SK-N-SH (cell line): ENCODE results near the gene WDR64. TPM values are rescaled to one million over a fixed set of nuclear protein-coding genes. Genes with fewer than 3 reads are reported as not detected.

Source experiments
- CTCF ChIA-PET: fragments of 300-600, 350-600 bp; formaldehyde crosslinking; extraction: SDS; loops from one replicate; lab custom pipeline; 2021; lab: Yijun Ruan, JAX
- POLR2A ChIA-PET: fragments of 350-600 bp; sonication (Branson Sonifier 250); formaldehyde crosslinking; extraction: SDS; loops from one replicate; lab custom pipeline; 2020; ENCODE audit warnings: antibody characterized with exemption, inconsistent platforms; lab: Yijun Ruan, JAX
- DNase-seq: peaks from one replicate; pipeline ENCODE4 v3.0.0; 2012
- H2AFZ ChIP-seq: fragments of 200-600 bp; sonication (generic); 2 replicates; pipeline ENCODE4 v1.8.1; 2016; ENCODE audit warnings: antibody characterized with exemption, mild to moderate bottlenecking, low read depth
- H3F3A ChIP-seq: fragments of 200-600 bp; sonication (generic); replicated peaks from 2 replicates; pipeline ENCODE3; 2016; ENCODE audit warnings: antibody characterized with exemption, mild to moderate bottlenecking; ENCODE audit not compliant: insufficient read depth
- H3K27ac ChIP-seq, 2 experiments: fragments of 200-500 bp in 1 of 2; fragments of 200-600 bp in 1 of 2; sonication (Bioruptor generic) in 1 of 2; sonication (generic), shearing (Covaris generic) in 1 of 2; 2 replicates each; pipeline versions ENCODE4 v1.5.1 to v1.6.1; 2014 to 2016; ENCODE audit warnings: low read depth in 2 of 2, inconsistent platforms in 1 of 2, low read length in 1 of 2, mild to moderate bottlenecking in 1 of 2, mixed read lengths in 1 of 2
- H3K27me3 ChIP-seq: fragments of 200-600 bp; sonication (generic), shearing (Covaris generic); 2 replicates; pipeline ENCODE4 v1.6.1; 2016; ENCODE audit warnings: mixed run types; ENCODE audit not compliant: insufficient read depth
- H3K36me3 ChIP-seq, 2 experiments: fragments of 200-500 bp in 1 of 2; fragments of 200-600 bp in 1 of 2; sonication (Bioruptor generic) in 1 of 2; sonication (generic) in 1 of 2; replicated peaks in 1 of 2; 2 replicates each; pipeline versions ENCODE3 to v1.5.1; 2014 to 2016; ENCODE audit warnings: low read length in 1 of 2, mild to moderate bottlenecking in 1 of 2; ENCODE audit not compliant: insufficient read depth in 2 of 2, control insufficient read depth in 1 of 2
- H3K4me1 ChIP-seq, 2 experiments: fragments of 200-500 bp in 1 of 2; fragments of 200-600 bp in 1 of 2; sonication (Bioruptor generic) in 1 of 2; sonication (generic), shearing (Covaris generic) in 1 of 2; 2 replicates each; pipeline versions ENCODE4 v1.5.1 to v1.6.1; 2014 to 2016; ENCODE audit warnings: low read depth in 1 of 2, low read length in 1 of 2, mixed run types in 1 of 2; ENCODE audit not compliant: insufficient read depth in 2 of 2, control insufficient read depth in 1 of 2
- H3K4me2 ChIP-seq: fragments of 200-600 bp; sonication (generic), shearing (Covaris generic); 2 replicates; pipeline ENCODE4 v1.6.1; 2017; ENCODE audit warnings: mixed run types
- H3K4me3 ChIP-seq, 2 experiments: fragments of 200-500 bp in 1 of 2; fragments of 200-600 bp in 1 of 2; sonication (Bioruptor generic) in 1 of 2; sonication (generic), shearing (Covaris generic) in 1 of 2; 2 replicates each; pipeline versions ENCODE4 v1.5.1 to v1.8.1; 2014 to 2016; ENCODE audit warnings: low read depth in 2 of 2, inconsistent platforms in 1 of 2, low read length in 1 of 2, mild to moderate bottlenecking in 1 of 2, mixed read lengths in 1 of 2, moderate library complexity in 1 of 2
- H3K79me2 ChIP-seq: fragments of 200-600 bp; sonication (generic); 2 replicates; pipeline ENCODE4 v1.8.1; 2017; ENCODE audit warnings: mild to moderate bottlenecking; ENCODE audit not compliant: insufficient read depth
- H3K9ac ChIP-seq: fragments of 200-600 bp; sonication (generic); 2 replicates; pipeline ENCODE4 v1.6.1; 2017; ENCODE audit warnings: mixed run types
- H3K9me2 ChIP-seq: fragments of 200-600 bp; sonication (generic); 2 replicates; pipeline ENCODE4 v1.6.1; 2017; ENCODE audit warnings: mixed run types
- H3K9me3 ChIP-seq: fragments of 200-600 bp; sonication (generic); 2 replicates; pipeline ENCODE4 v1.6.1; 2017; ENCODE audit warnings: mixed run types, mild to moderate bottlenecking, moderate library complexity
- H4K20me1 ChIP-seq: fragments of 200-600 bp; sonication (generic); 2 replicates; pipeline ENCODE4 v1.6.1; 2017; ENCODE audit warnings: mild to moderate bottlenecking, mixed run types; ENCODE audit not compliant: insufficient read depth
- CHD2 ChIP-seq: fragments of 150-350 bp; IDR thresholded peaks from 2 replicates; pipeline ENCODE4 v1.6.1; 2018; ENCODE audit warnings: low read length; ENCODE audit not compliant: partially characterized antibody
- EP300 ChIP-seq, 2 experiments: IDR thresholded peaks; 2 replicates each; pipeline versions ENCODE4 v1.4.0 to v1.6.1; 2012; ENCODE audit warnings: borderline replicate concordance in 1 of 2, low read depth in 1 of 2, low read length in 1 of 2
- EZH2phosphoT487 ChIP-seq: fragments of 200-600 bp; sonication (generic); IDR thresholded peaks from 2 replicates; pipeline ENCODE4 v1.6.1; 2017; ENCODE audit warnings: low read depth, mixed run types, mild to moderate bottlenecking, antibody characterized with exemption, moderate library complexity, borderline replicate concordance
- FOSL2 ChIP-seq: IDR thresholded peaks from 2 replicates; pipeline ENCODE4 v1.4.0; 2012; ENCODE audit warnings: low read depth, mild to moderate bottlenecking, moderate library complexity, borderline replicate concordance
- MEF2A ChIP-seq: IDR thresholded peaks from 2 replicates; pipeline ENCODE4 v1.4.0; 2012; ENCODE audit warnings: low read depth, borderline replicate concordance
- NFIC ChIP-seq: IDR thresholded peaks from 2 replicates; pipeline ENCODE4 v1.4.0; 2012; ENCODE audit warnings: borderline replicate concordance
- NRF1 ChIP-seq: IDR thresholded peaks from 2 replicates; pipeline ENCODE4 v1.6.1; 2012; ENCODE audit warnings: low read depth, mild to moderate bottlenecking, low read length
- POLR2AphosphoS5 ChIP-seq: IDR thresholded peaks from 2 replicates; pipeline ENCODE4 v1.6.1; 2012; ENCODE audit warnings: low read depth, low read length
- RCOR1 ChIP-seq: fragments of 150-350 bp; IDR thresholded peaks from 2 replicates; pipeline ENCODE4 v1.6.1; 2017; ENCODE audit warnings: antibody characterized with exemption, low read length
- RXRA ChIP-seq: IDR thresholded peaks from 2 replicates; pipeline ENCODE4 v1.4.0; 2012; ENCODE audit warnings: low read depth, mild to moderate bottlenecking, borderline replicate concordance
- SIN3A ChIP-seq: IDR thresholded peaks from 2 replicates; pipeline ENCODE4 v1.6.1; 2012; ENCODE audit warnings: low read depth, mild to moderate bottlenecking, low read length, moderate library complexity, borderline replicate concordance
- SMC3 ChIP-seq: IDR thresholded peaks from 2 replicates; pipeline ENCODE4 v1.6.1; 2012; ENCODE audit warnings: low read depth, low read length, improper control_type of control experiment
- TAF1 ChIP-seq: IDR thresholded peaks from 2 replicates; pipeline ENCODE4 v1.6.1; 2012; ENCODE audit warnings: low read depth, mild to moderate bottlenecking, low read length, moderate library complexity, borderline replicate concordance
- TEAD4 ChIP-seq: IDR thresholded peaks from 2 replicates; pipeline ENCODE4 v1.4.0; 2012; ENCODE audit warnings: mild to moderate bottlenecking, borderline replicate concordance; ENCODE audit not compliant: insufficient read depth
- YY1 ChIP-seq: IDR thresholded peaks from 2 replicates; pipeline ENCODE4 v1.4.0; 2012; ENCODE audit warnings: low read depth, mild to moderate bottlenecking
- polyA plus RNA-seq, 3 experiments: library from polyadenylated mRNA; depleted of rRNA; stranded (reverse); fragments of >200 nt; gene quantifications; 2 replicates each; pipeline ENCODE4 v1.2.3, GENCODE V29; 2012
- TF ChIP-seq, protein P1 (sequence below): IDR thresholded peaks from 2 replicates; pipeline ENCODE4 v1.4.0; 2012; ENCODE audit warnings: low read depth, borderline replicate concordance
- TF ChIP-seq, protein P2 (sequence below): IDR thresholded peaks from 2 replicates; pipeline ENCODE4 v1.6.1; 2012; ENCODE audit warnings: mild to moderate bottlenecking, low read depth, low read length, moderate library complexity
- TF ChIP-seq, protein P3 (sequence below): IDR thresholded peaks from 2 replicates; pipeline ENCODE4 v1.4.0; 2012; ENCODE audit warnings: low read depth
- TF ChIP-seq, protein P4 (sequence below): IDR thresholded peaks from 2 replicates; pipeline ENCODE4; 2012
- TF ChIP-seq, protein P5 (sequence below): fragments of 150-350 bp; IDR thresholded peaks from 2 replicates; pipeline ENCODE4 v1.6.1; 2016; ENCODE audit warnings: mild to moderate bottlenecking, low read depth, low read length

WDR64 gene
- polyA plus RNA-seq, 1 of the 3 experiments (the other 2 are of a cell fraction): not detected

DNA sequence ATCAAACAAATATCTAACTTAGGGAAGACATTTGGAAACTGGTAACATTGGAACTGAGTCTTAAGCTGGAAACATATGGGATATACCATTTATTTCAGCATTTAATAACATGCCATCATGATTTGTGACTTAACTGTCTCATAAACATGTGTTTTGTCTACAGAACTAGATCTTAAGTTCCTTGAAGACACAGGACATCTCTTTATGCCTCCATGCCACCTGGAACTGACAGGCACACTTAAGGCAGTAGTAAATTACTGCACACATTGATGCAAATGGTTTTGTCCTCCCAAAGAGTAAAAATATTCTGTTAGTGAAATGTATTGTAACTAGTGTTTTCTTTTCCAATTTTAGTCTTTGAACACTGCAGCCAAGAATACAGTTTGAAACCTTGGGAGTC is 194.3 kb downstream of the WDR64 start:
- H3K4me3 ChIP-seq: no peak overlapping the region
- H3K27ac ChIP-seq: no peak overlapping the region
- no peaks in the 10 kb centered on the region for H3K9me2 ChIP-seq
- POLR2A ChIA-PET: no interaction called here
- no peaks in the 10 kb centered on the region for H3F3A ChIP-seq
- H3K36me3 ChIP-seq: peaks cover 2 to 3% of the 10 kb centered on the region in 2 experiments
- no peaks in the 10 kb centered on the region for H3K27me3 ChIP-seq
- peaks cover 12% of the 10 kb centered on the region for H3K79me2 ChIP-seq
- H3K4me1 ChIP-seq: peaks cover 0 to 17% of the 10 kb centered on the region in 2 experiments; a peak in 2 of 4 replicates
- no peaks in the 10 kb centered on the region for H4K20me1 ChIP-seq
- CTCF ChIA-PET: interaction anchor here (2.1 to 5.6 kb wide), 2 partner anchors 12 to 236 kb away, joined by 10 to 36 read pairs; no protein-coding TSS in a partner anchor
- H2AFZ ChIP-seq: no peak overlapping the region
- H3K9me3 ChIP-seq: no peaks in the 10 kb centered on the region
- H3K9ac ChIP-seq: no peak overlapping the region
- no peak overlapping the region for H3K4me2 ChIP-seq
- no peak for DNase-seq
- TF ChIP-seq, protein P1, sequence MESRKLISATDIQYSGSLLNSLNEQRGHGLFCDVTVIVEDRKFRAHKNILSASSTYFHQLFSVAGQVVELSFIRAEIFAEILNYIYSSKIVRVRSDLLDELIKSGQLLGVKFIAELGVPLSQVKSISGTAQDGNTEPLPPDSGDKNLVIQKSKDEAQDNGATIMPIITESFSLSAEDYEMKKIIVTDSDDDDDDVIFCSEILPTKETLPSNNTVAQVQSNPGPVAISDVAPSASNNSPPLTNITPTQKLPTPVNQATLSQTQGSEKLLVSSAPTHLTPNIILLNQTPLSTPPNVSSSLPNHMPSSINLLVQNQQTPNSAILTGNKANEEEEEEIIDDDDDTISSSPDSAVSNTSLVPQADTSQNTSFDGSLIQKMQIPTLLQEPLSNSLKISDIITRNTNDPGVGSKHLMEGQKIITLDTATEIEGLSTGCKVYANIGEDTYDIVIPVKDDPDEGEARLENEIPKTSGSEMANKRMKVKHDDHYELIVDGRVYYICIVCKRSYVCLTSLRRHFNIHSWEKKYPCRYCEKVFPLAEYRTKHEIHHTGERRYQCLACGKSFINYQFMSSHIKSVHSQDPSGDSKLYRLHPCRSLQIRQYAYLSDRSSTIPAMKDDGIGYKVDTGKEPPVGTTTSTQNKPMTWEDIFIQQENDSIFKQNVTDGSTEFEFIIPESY: no peak
- no peak for TF ChIP-seq EP300 (IDR thresholded peaks at IDR 0.05; ENCODE audit: borderline replicate concordance in 1 of 2, low read depth in 1 of 2, low read length in 1 of 2)
- TF ChIP-seq FOSL2: no peak
- TF ChIP-seq EZH2phosphoT487: no peak
- no peak for TF ChIP-seq NFIC
- no peak for TF ChIP-seq YY1
- TF ChIP-seq, protein P2, sequence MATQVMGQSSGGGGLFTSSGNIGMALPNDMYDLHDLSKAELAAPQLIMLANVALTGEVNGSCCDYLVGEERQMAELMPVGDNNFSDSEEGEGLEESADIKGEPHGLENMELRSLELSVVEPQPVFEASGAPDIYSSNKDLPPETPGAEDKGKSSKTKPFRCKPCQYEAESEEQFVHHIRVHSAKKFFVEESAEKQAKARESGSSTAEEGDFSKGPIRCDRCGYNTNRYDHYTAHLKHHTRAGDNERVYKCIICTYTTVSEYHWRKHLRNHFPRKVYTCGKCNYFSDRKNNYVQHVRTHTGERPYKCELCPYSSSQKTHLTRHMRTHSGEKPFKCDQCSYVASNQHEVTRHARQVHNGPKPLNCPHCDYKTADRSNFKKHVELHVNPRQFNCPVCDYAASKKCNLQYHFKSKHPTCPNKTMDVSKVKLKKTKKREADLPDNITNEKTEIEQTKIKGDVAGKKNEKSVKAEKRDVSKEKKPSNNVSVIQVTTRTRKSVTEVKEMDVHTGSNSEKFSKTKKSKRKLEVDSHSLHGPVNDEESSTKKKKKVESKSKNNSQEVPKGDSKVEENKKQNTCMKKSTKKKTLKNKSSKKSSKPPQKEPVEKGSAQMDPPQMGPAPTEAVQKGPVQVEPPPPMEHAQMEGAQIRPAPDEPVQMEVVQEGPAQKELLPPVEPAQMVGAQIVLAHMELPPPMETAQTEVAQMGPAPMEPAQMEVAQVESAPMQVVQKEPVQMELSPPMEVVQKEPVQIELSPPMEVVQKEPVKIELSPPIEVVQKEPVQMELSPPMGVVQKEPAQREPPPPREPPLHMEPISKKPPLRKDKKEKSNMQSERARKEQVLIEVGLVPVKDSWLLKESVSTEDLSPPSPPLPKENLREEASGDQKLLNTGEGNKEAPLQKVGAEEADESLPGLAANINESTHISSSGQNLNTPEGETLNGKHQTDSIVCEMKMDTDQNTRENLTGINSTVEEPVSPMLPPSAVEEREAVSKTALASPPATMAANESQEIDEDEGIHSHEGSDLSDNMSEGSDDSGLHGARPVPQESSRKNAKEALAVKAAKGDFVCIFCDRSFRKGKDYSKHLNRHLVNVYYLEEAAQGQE: no peak
- TF ChIP-seq MEF2A: no peak
- no peak for TF ChIP-seq SIN3A
- TF ChIP-seq, protein P3, sequence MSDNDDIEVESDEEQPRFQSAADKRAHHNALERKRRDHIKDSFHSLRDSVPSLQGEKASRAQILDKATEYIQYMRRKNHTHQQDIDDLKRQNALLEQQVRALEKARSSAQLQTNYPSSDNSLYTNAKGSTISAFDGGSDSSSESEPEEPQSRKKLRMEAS: no peak
- no peak for TF ChIP-seq POLR2AphosphoS5
- TF ChIP-seq NRF1: no peak
- TF ChIP-seq, protein P4, sequence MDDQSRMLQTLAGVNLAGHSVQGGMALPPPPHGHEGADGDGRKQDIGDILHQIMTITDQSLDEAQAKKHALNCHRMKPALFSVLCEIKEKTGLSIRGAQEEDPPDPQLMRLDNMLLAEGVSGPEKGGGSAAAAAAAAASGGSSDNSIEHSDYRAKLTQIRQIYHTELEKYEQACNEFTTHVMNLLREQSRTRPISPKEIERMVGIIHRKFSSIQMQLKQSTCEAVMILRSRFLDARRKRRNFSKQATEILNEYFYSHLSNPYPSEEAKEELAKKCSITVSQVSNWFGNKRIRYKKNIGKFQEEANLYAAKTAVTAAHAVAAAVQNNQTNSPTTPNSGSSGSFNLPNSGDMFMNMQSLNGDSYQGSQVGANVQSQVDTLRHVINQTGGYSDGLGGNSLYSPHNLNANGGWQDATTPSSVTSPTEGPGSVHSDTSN: no peak
- TF ChIP-seq TAF1: no peak
- TF ChIP-seq TEAD4: no peak
- TF ChIP-seq CHD2: no peak
- TF ChIP-seq RCOR1: no peak
- no peak for TF ChIP-seq RXRA
- TF ChIP-seq, protein P5, sequence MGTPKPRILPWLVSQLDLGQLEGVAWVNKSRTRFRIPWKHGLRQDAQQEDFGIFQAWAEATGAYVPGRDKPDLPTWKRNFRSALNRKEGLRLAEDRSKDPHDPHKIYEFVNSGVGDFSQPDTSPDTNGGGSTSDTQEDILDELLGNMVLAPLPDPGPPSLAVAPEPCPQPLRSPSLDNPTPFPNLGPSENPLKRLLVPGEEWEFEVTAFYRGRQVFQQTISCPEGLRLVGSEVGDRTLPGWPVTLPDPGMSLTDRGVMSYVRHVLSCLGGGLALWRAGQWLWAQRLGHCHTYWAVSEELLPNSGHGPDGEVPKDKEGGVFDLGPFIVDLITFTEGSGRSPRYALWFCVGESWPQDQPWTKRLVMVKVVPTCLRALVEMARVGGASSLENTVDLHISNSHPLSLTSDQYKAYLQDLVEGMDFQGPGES: no peak
- TF ChIP-seq SMC3: no peak
